B cell (primary cell): Measurements from ENCODE around the gene RFC5. TPM values are rescaled to one million over a fixed set of nuclear protein-coding genes. Genes with fewer than 3 reads are reported as not detected.
"Not testable (repeated sequence)": the region's sequence is repeated elsewhere in the genome, so short reads cannot be mapped to it uniquely, and the experiment has no call there.

Experiments used
- ATAC-seq: fragments of 200-7000 bp; cut with Tn5 transposase; one replicate; pipeline ENCODE4 v1.10.0; 2021; ENCODE audit warnings: low read depth, mild to moderate bottlenecking, moderate number of reproducible peaks, moderate library complexity
- CTCF ChIA-PET: fragments of 350-600 bp; sonication (Branson Sonifier 250); formaldehyde crosslinking; loops from one replicate; lab custom pipeline; 2021; ENCODE audit warnings: antibody characterized with exemption, inconsistent platforms; lab: Charles Lee
- POLR2A ChIA-PET: fragments of 350-600 bp; sonication (Branson Sonifier 250); formaldehyde crosslinking; loops from one replicate; lab custom pipeline; 2021; ENCODE audit warnings: antibody characterized with exemption; lab: Charles Lee
- DNase-seq: peaks from one replicate; pipeline ENCODE4 v3.0.0; 2013
- H2AFZ ChIP-seq: 2 replicates; pipeline ENCODE4 v1.6.1; 2012; ENCODE audit warnings: mild to moderate bottlenecking, low read depth, low read length; ENCODE audit not compliant: insufficient read depth, poor library complexity, severe bottlenecking
- H3K27ac ChIP-seq, 2 donors: 1 replicate in 1 of 2; 2 replicates in 1 of 2; pipeline ENCODE4 v1.5.1; 2012 to 2013; ENCODE audit warnings: low read length in 2 of 2, mild to moderate bottlenecking in 2 of 2, moderate library complexity in 1 of 2
- H3K27me3 ChIP-seq, 4 experiments: fragments of 200-600 bp in 1 of 4; sonication (generic) in 1 of 4; replicated peaks in 1 of 4; 1 replicate in 2 of 4; 2 replicates in 2 of 4; pipeline versions ENCODE4 v1.6.1 to v1.7.0; 2013 to 2016; ENCODE audit warnings: low read length in 3 of 4, mild to moderate bottlenecking in 2 of 4, mixed read lengths in 1 of 4, moderate library complexity in 1 of 4; ENCODE audit not compliant: insufficient read depth in 4 of 4, control insufficient read depth in 3 of 4; ENCODE audit errors: control extremely low read depth in 1 of 4
- H3K36me3 ChIP-seq, 2 experiments: replicated peaks in 1 of 2; 1 replicate in 1 of 2; 2 replicates in 1 of 2; pipeline versions ENCODE4 v1.6.1 to v1.7.1; 2013; ENCODE audit warnings: low read length in 1 of 2; ENCODE audit not compliant: insufficient read depth in 2 of 2, control insufficient read depth in 1 of 2; ENCODE audit errors: control extremely low read depth in 1 of 2, extremely low read depth in 1 of 2
- H3K4me1 ChIP-seq, 2 donors: fragments of 200-600 bp in 1 of 2; sonication (generic) in 1 of 2; 1 replicate in 1 of 2; 2 replicates in 1 of 2; pipeline versions ENCODE4 v1.5.1 to v1.6.1; 2013 to 2017; ENCODE audit warnings: low read length in 2 of 2; ENCODE audit not compliant: control insufficient read depth in 2 of 2, insufficient read depth in 2 of 2
- H3K4me2 ChIP-seq: replicated peaks from 2 replicates; pipeline ENCODE3; 2012; ENCODE audit warnings: mild to moderate bottlenecking, low read depth, low read length; ENCODE audit not compliant: poor library complexity, severe bottlenecking
- H3K4me3 ChIP-seq, 5 experiments: fragments of 200-600 bp in 1 of 5; sonication (generic) in 1 of 5; 1 replicate in 3 of 5; 2 replicates in 2 of 5; pipeline versions ENCODE4 v1.5.1 to v1.7.0; 2011 to 2016; ENCODE audit warnings: low read length in 4 of 5, mild to moderate bottlenecking in 4 of 5, low read depth in 2 of 5, control low read depth in 1 of 5, moderate library complexity in 1 of 5; ENCODE audit not compliant: insufficient read depth in 1 of 5; ENCODE audit errors: control extremely low read depth in 1 of 5, extremely low read depth in 1 of 5
- H3K79me2 ChIP-seq: fragments of 200-600 bp; sonication (generic); one replicate; pipeline ENCODE4 v1.6.0; 2016; ENCODE audit warnings: low read length; ENCODE audit not compliant: control insufficient read depth, insufficient read depth
- H3K9ac ChIP-seq: fragments of 200-600 bp; sonication (generic); 2 replicates; pipeline ENCODE4 v1.6.1; 2017; ENCODE audit warnings: mild to moderate bottlenecking, low read length, moderate library complexity
- H3K9me3 ChIP-seq, 3 donors: one replicate each; pipeline versions ENCODE4 v1.6.1 to v1.7.1; 2013; ENCODE audit warnings: low read length in 2 of 3; ENCODE audit not compliant: control insufficient read depth in 2 of 3, insufficient read depth in 1 of 3; ENCODE audit errors: control extremely low read depth in 1 of 3
- H4K20me1 ChIP-seq: 2 replicates; pipeline ENCODE4 v1.6.0; 2012; ENCODE audit warnings: mild to moderate bottlenecking, low read length; ENCODE audit not compliant: insufficient read depth, control insufficient read depth, poor library complexity, severe bottlenecking
- H3K27ac Mint-ChIP-seq: one replicate; pipeline ENCODE4 v1.8.0; 2021; ENCODE audit warnings: mixed read lengths
- H3K27me3 Mint-ChIP-seq: one replicate; pipeline ENCODE4 v1.8.0; 2021; ENCODE audit warnings: mixed read lengths
- H3K4me1 Mint-ChIP-seq: one replicate; pipeline ENCODE4 v1.8.0; 2021; ENCODE audit warnings: mixed read lengths
- H3K4me3 Mint-ChIP-seq: one replicate; pipeline ENCODE4 v1.8.0; 2021; ENCODE audit warnings: mixed read lengths
- H3K9me3 Mint-ChIP-seq: one replicate; pipeline ENCODE4 v1.8.0; 2022; ENCODE audit warnings: mixed read lengths; ENCODE audit not compliant: insufficient read depth
- EZH2 ChIP-seq: IDR thresholded peaks from 2 replicates; pipeline ENCODE4 v1.6.1; 2012; ENCODE audit warnings: borderline replicate concordance, low read depth, mild to moderate bottlenecking, moderate library complexity, low read length; ENCODE audit not compliant: insufficient read depth, poor library complexity, severe bottlenecking
- WGBS: methylation state at CpG from one replicate; pipeline ENCODE4 v1.1.5; 2013; ENCODE audit warnings: missing lambda C conversion rate; ENCODE audit not compliant: insufficient coverage; 5-methylcytosine and 5-hydroxymethylcytosine counted together
- intact Hi-C: fragments of 100-400 bp; cut with micrococcal nuclease; formaldehyde crosslinking; loops from one replicate; pipeline ENCODE4 v1.10.0; 2022
- polyA plus RNA-seq: library from polyadenylated mRNA; depleted of rRNA; stranded (reverse); fragments of >200 nt; gene quantifications from 2 replicates; pipeline ENCODE4 v1.2.3, GENCODE V29; 2012
- total RNA-seq, 2 donors: library from RNA; stranded (reverse); fragments of 120-200 nt in 1 of 2; gene quantifications; 1 replicate in 1 of 2; 2 replicates in 1 of 2; pipeline versions ENCODE4 v1.2.3 to v1.2.4, GENCODE V29; 2013 to 2022
- TF ChIP-seq, protein P1 (sequence below): fragments of 200-600 bp; IDR thresholded peaks from one replicate; pipeline ENCODE4 v1.8.0; 2022; ENCODE audit warnings: antibody characterized with exemption, mild to moderate bottlenecking

Gene RFC5
- total and polyA plus RNA-seq, 2 donors (not counting 1 experiment from before 2014, with no cell fraction given), result 22.7 to 23.2 TPM

DNA sequence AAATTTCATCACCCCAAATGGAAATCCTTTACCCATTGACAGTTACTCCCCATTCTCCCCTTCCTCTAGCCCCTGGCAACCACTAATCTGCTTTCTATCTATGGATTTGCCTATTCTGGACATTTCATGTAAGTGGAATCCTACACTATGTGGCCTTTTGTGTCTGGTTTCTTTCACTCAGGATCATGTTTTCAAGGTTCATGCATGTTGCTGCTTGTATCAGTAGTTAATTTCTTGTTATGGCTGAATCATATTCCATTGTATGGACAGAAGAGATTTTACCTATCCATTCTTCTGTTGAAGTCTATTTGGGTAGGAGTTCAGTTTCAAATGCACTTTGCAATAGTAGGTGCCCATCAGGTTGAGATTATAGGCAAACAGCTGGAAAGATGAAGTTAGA, 1.4 kb downstream of the RFC5 start:
- Histone ChIP-seq H3K79me2 (peaks cover 24% of the 10 kb centered on the region), H3K4me3 (no peak overlapping the region), H3K27me3 (no peaks in the 10 kb centered on the region), H2AFZ (no peak overlapping the region), H3K27ac (no peak overlapping the region), H3K9me3 (no peaks in the 10 kb centered on the region), H3K9ac (no peak overlapping the region), H3K36me3 (peaks cover 5 to 32% of the 10 kb centered on the region in 2 experiments), H3K4me2 (no peak overlapping the region), H3K4me1 (peaks cover 11 to 16% of the 10 kb centered on the region in 2 donors), H4K20me1 (no peaks in the 10 kb centered on the region)
- TF ChIP-seq, protein P1, sequence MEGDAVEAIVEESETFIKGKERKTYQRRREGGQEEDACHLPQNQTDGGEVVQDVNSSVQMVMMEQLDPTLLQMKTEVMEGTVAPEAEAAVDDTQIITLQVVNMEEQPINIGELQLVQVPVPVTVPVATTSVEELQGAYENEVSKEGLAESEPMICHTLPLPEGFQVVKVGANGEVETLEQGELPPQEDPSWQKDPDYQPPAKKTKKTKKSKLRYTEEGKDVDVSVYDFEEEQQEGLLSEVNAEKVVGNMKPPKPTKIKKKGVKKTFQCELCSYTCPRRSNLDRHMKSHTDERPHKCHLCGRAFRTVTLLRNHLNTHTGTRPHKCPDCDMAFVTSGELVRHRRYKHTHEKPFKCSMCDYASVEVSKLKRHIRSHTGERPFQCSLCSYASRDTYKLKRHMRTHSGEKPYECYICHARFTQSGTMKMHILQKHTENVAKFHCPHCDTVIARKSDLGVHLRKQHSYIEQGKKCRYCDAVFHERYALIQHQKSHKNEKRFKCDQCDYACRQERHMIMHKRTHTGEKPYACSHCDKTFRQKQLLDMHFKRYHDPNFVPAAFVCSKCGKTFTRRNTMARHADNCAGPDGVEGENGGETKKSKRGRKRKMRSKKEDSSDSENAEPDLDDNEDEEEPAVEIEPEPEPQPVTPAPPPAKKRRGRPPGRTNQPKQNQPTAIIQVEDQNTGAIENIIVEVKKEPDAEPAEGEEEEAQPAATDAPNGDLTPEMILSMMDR, result no peak
- no peak for TF ChIP-seq EZH2
- Mint-ChIP-seq H3K4me3 (peak overlapping the region; percentile 76), H3K27me3 (no peaks in the 10 kb centered on the region), H3K27ac (no peak overlapping the region), H3K4me1 (peaks cover 16% of the 10 kb centered on the region), H3K9me3 (no peaks in the 10 kb centered on the region)
- ChIA-PET POLR2A (interaction anchor here (0.8 kb wide), 1 partner anchor 118 kb away, joined by 3 read pairs; the partner anchor contains the start of gene PEBP1), CTCF (interaction anchor here (1.1 kb wide), 1 partner anchor 38 kb away, joined by 3 read pairs; no protein-coding TSS in a partner anchor)
- intact Hi-C loops, result loop anchor here (2.0 kb wide), 1 partner anchor 1649 kb away; no protein-coding TSS in a partner anchor
- DNase-seq (no peak), ATAC-seq (no peak)

DNA sequence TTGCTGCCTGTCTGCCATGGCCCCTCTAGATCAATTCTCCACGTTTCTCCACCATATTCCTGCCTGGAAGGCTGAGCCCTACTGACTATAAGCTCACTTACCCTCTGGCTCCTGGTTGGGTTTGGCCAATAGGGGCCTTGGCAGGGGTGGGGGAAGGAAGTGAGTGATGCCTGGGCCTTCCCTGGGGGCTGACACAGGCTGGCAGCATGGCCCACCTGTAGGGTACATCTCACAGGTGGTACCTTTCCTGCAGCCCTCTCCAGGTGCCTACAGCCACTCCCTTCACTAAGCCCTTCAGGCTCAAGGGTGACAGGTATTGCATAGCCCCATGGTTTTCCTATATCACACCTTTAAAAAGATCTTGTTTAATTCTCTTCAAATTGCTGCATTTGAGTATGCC, 3.5 kb downstream of the RFC5 start:
- ChIA-PET CTCF (no interaction called here), POLR2A (no interaction called here)
- H3K4me3 ChIP-seq, result no peak overlapping the region
- DNase-seq (no peak), ATAC-seq (no peak)
- no peak overlapping the region for H3K27ac Mint-ChIP-seq
- no peaks in the 10 kb centered on the region for H3K27me3 Mint-ChIP-seq
- no peaks in the 10 kb centered on the region for H3K9me3 Mint-ChIP-seq
- 100% methylated on average over 1 of the region's 1 CpG for WGBS
- intact Hi-C loops, result no loop called here
- peaks cover 11 to 16% of the 10 kb centered on the region in 2 donors for H3K4me1 ChIP-seq
- no peak overlapping the region for H3K27ac ChIP-seq
- no peak for TF ChIP-seq EZH2
- TF ChIP-seq, protein P1, result no peak
- no peaks in the 10 kb centered on the region for H4K20me1 ChIP-seq
- H3K27me3 ChIP-seq, result no peaks in the 10 kb centered on the region
- H3K79me2 ChIP-seq, result peaks cover 24% of the 10 kb centered on the region
- H3K36me3 ChIP-seq, result peaks cover 5 to 38% of the 10 kb centered on the region in 2 experiments
- no peak overlapping the region for H3K4me2 ChIP-seq
- H2AFZ ChIP-seq, result no peak overlapping the region
- H3K4me3 Mint-ChIP-seq, result no peak overlapping the region
- H3K4me1 Mint-ChIP-seq, result peaks cover 16% of the 10 kb centered on the region
- no peak overlapping the region for H3K9ac ChIP-seq
- H3K9me3 ChIP-seq, result no peaks in the 10 kb centered on the region

DNA sequence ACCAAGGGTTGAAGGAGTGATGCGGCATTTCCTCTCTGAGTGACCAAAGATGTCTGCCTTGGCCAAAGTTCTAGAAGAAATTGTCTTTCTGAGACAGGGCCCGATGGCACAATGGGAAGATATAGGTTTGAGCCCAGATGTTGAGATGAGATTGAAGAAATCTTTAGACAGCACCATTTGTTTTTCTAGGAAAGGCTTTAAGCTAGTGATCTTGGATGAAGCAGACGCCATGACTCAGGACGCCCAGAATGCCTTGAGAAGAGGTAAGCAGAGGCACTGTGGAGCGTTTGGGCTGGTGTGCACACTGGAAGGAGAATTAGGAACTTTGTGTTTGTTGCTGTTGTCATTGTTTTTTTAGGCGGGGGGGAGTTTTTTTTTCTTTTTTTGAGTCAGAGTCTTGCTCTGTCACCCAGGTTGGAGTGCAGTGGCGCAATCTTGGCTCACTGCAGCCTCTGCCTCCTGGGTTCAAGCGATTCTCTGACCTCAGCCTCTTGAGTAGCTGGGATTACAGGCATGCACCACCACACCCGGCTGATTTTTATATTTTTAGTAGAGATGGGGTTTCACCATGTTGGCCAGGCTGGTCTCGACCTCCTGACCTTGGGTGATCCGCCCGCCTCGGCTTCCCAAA, 5.7 kb downstream of the RFC5 start:
- H3K27ac Mint-ChIP-seq, CTCF ChIA-PET, H3K4me3 ChIP-seq, H3K27ac ChIP-seq, H3K27me3 ChIP-seq, H3K9ac ChIP-seq, POLR2A ChIA-PET, H3K9me3 Mint-ChIP-seq, H2AFZ ChIP-seq, DNase-seq, H3K27me3 Mint-ChIP-seq, H3K4me1 ChIP-seq, intact Hi-C loops, H3K4me1 Mint-ChIP-seq, H3K4me3 Mint-ChIP-seq, H3K9me3 ChIP-seq, H4K20me1 ChIP-seq, H3K4me2 ChIP-seq, ATAC-seq: not testable (repeated sequence)
- 97% methylated on average over 11 of the region's 13 CpGs for WGBS
- H3K36me3 ChIP-seq, result peaks cover 5 to 52% of the 10 kb centered on the region in 2 experiments
- peaks cover 17% of the 10 kb centered on the region for H3K79me2 ChIP-seq
